ENCODE measurements around the gene TMEM167A. TPM values are rescaled to one million over a fixed set of nuclear protein-coding genes. Genes with fewer than 3 reads are reported as not detected.

TMEM167A gene
- total RNA-seq, 1 experiment from 2014 or later = 139 TPM

DNA sequence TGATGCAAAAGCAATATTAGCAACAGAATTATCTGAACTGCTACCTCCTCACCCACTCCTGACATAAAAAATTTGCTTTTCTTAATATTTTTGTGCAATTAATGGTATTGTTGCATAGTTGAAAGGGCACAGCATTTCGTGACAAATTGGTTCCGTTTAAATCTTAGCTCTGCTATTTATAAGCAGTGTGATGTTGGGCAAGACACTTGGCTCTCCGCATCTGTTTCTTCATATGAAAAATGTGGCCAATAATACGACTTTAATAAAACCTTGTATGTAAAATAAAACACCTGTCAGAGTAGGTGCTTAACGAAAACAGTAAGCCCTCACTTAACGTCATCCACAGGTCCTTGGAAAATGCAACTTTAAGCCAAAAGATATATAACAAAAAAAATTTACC lies 4.2 kb downstream of the TMEM167A start:
- Histone ChIP-seq H3K79me2 (ENCODE audit: insufficient read depth, low read length) (peaks cover 66% of the 10 kb centered on the region; the same call in 1 of the 2 replicates), H2BK5ac (ENCODE audit: insufficient read length, low read length) (no peak overlapping the region), H3K9me3 (ENCODE audit: control insufficient read depth, low read depth, low read length) (no peaks in the 10 kb centered on the region), H4K91ac (ENCODE audit: insufficient read length, low read depth, low read length) (no peak overlapping the region), H2AK5ac (ENCODE audit: insufficient read length, low read length) (no peak overlapping the region), H2BK20ac (ENCODE audit: low read depth, low read length, poor library complexity, severe bottlenecking) (no peak overlapping the region), H3K27ac (ENCODE audit: insufficient read length, low read depth, low read length) (no peak overlapping the region), H3K4ac (ENCODE audit: low read depth, low read length) (no peak overlapping the region), H3K27me3 (ENCODE audit: insufficient read depth, low read length) (no peaks in the 10 kb centered on the region), H3K9ac (ENCODE audit: extremely low read depth, insufficient read length, low read length) (no peak overlapping the region), H3K56ac (ENCODE audit: insufficient read length, low read depth, low read length) (no peak overlapping the region), H2AFZ (ENCODE audit: low read length) (no peak overlapping the region), H3K23me2 (ENCODE audit: insufficient read length, low read depth, low read length, poor library complexity, severe bottlenecking) (peaks cover 8% of the 10 kb centered on the region), H2BK120ac (ENCODE audit: low read depth, low read length, poor library complexity, severe bottlenecking) (no peak overlapping the region), H3K4me1 (ENCODE audit: insufficient read depth, low read length) (no peaks in the 10 kb centered on the region; the same call in 1 of the 2 replicates), H4K8ac (replicated peaks; ENCODE audit: insufficient read length, low read depth, low read length) (no peak overlapping the region), H3K79me1 (ENCODE audit: insufficient read depth, low read depth, low read length, poor library complexity, severe bottlenecking) (no peaks in the 10 kb centered on the region), H4K5ac (ENCODE audit: insufficient read length, low read depth, low read length) (no peak overlapping the region), H2BK15ac (ENCODE audit: low read depth, low read length) (no peak overlapping the region), H3K23ac (ENCODE audit: insufficient read length, low read depth, low read length) (no peak overlapping the region), H4K20me1 (ENCODE audit: control insufficient read depth, insufficient read depth, insufficient read length) (no peaks in the 10 kb centered on the region), H2BK12ac (ENCODE audit: insufficient read length, low read depth, low read length) (no peak overlapping the region), H3K4me2 (ENCODE audit: insufficient read depth, insufficient read length, low read length) (no peak overlapping the region), H3K14ac (ENCODE audit: insufficient read depth, low read length) (no peak overlapping the region), H3K18ac (ENCODE audit: insufficient read length, low read depth, low read length) (no peak overlapping the region), H3T11ph (ENCODE audit: low read length) (no peak overlapping the region)
- peaks cover 53 to 56% of the 10 kb centered on the region in 2 experiments for H3K4me1 Mint-ChIP-seq
- no CpG with 5 or more reads among the region's 6 CpGs for WGBS (ENCODE audit: extremely low coverage, insufficient read length, low lambda C conversion rate)
- H3K36me3 Mint-ChIP-seq (ENCODE audit: insufficient read depth in 1 of 3, low read depth in 3 of 3) = peaks cover 12 to 27% (median 21%) of the 10 kb centered on the region in 3 experiments; a peak in 6 of 7 replicates
- H3K27ac Mint-ChIP-seq = no peak overlapping the region
- no peaks in the 10 kb centered on the region for H3K27me3 Mint-ChIP-seq (ENCODE audit: low read depth)
- TF ChIP-seq CTCF (conservative IDR thresholded peaks at IDR 0.05) = no peak
- no peaks in the 10 kb centered on the region for H3K9me3 Mint-ChIP-seq
- H3K4me3 Mint-ChIP-seq = no peak overlapping the region
- no peak for DNase-seq
